GM23248 (cell line): ENCODE data around the gene CDH13. TPM values are rescaled to one million over a fixed set of nuclear protein-coding genes. Genes with fewer than 3 reads are reported as not detected.
A peak's percentile ranks its signal among the peaks of the same experiment; 100 is the strongest.

ENCODE experiments used
- DNase-seq: peaks from one replicate; pipeline ENCODE4 v3.0.0-alpha.2; 2015
- H2AFZ ChIP-seq: fragments of 200-600 bp; sonication (generic); 2 replicates; pipeline ENCODE4 v1.6.1; 2016; ENCODE audit warnings: antibody characterized with exemption
- H3F3A ChIP-seq: fragments of 200-600 bp; sonication (generic); 2 replicates; pipeline ENCODE4 v1.6.1; 2016; ENCODE audit warnings: mild to moderate bottlenecking, antibody characterized with exemption, mixed run types; ENCODE audit not compliant: insufficient read depth
- H3K27ac ChIP-seq: fragments of 200-600 bp; sonication (generic); 2 replicates; pipeline ENCODE4 v1.5.1; 2016; ENCODE audit warnings: mild to moderate bottlenecking
- H3K27me3 ChIP-seq: fragments of 200-600 bp; sonication (generic); replicated peaks from 2 replicates; pipeline ENCODE4 v1.6.1; 2016; ENCODE audit warnings: mild to moderate bottlenecking; ENCODE audit not compliant: insufficient read depth
- H3K36me3 ChIP-seq: fragments of 200-600 bp; sonication (generic); 2 replicates; pipeline ENCODE4 v1.6.1; 2016; ENCODE audit warnings: low read depth, mild to moderate bottlenecking
- H3K4me1 ChIP-seq: fragments of 200-600 bp; sonication (generic); 2 replicates; pipeline ENCODE4 v1.6.1; 2016; ENCODE audit warnings: mild to moderate bottlenecking; ENCODE audit not compliant: insufficient read depth
- H3K4me2 ChIP-seq: fragments of 200-600 bp; sonication (generic); one replicate; pipeline ENCODE4 v1.6.1; 2016; ENCODE audit warnings: mild to moderate bottlenecking; ENCODE audit not compliant: unreplicated experiment
- H3K4me3 ChIP-seq: fragments of 200-600 bp; sonication (generic); 2 replicates; pipeline ENCODE4 v1.5.1; 2016; ENCODE audit warnings: mild to moderate bottlenecking
- H3K79me2 ChIP-seq: fragments of 200-600 bp; sonication (generic); 2 replicates; pipeline ENCODE4 v1.6.1; 2016; ENCODE audit warnings: mild to moderate bottlenecking; ENCODE audit not compliant: insufficient read depth
- H3K9ac ChIP-seq: fragments of 200-600 bp; sonication (generic); 2 replicates; pipeline ENCODE4 v1.6.1; 2016; ENCODE audit warnings: mild to moderate bottlenecking
- H3K9me2 ChIP-seq: fragments of 200-600 bp; sonication (generic); 2 replicates; pipeline ENCODE4 v1.6.1; 2016; ENCODE audit warnings: mixed run types, mild to moderate bottlenecking, moderate library complexity; ENCODE audit not compliant: insufficient read depth
- H3K9me3 ChIP-seq: fragments of 200-600 bp; sonication (generic); one replicate; pipeline ENCODE4 v1.6.1; 2017; ENCODE audit warnings: low read depth
- H4K20me1 ChIP-seq: fragments of 200-600 bp; sonication (generic); 2 replicates; pipeline ENCODE4 v1.6.0; 2016; ENCODE audit not compliant: insufficient read depth
- EZH2 ChIP-seq: fragments of 200-600 bp; sonication (generic); IDR thresholded peaks from 2 replicates; pipeline ENCODE4 v1.6.1; 2018; ENCODE audit warnings: antibody characterized with exemption, mild to moderate bottlenecking; ENCODE audit not compliant: insufficient read depth, poor library complexity, severe bottlenecking
- EZH2phosphoT487 ChIP-seq: fragments of 200-600 bp; sonication (generic); IDR thresholded peaks from 2 replicates; pipeline ENCODE4 v1.6.1; 2018; ENCODE audit warnings: antibody characterized with exemption, moderate library complexity, mild to moderate bottlenecking, low read depth; ENCODE audit not compliant: insufficient read depth
- WGBS, 2 experiments: methylation state at CpG; one replicate each; pipeline ENCODE4 v1.1.6; 2015 to 2017; ENCODE audit warnings: low lambda C conversion rate in 2 of 2, low coverage in 1 of 2; ENCODE audit errors: missing lambda C conversion rate in 2 of 2; 5-methylcytosine and 5-hydroxymethylcytosine counted together
- in situ Hi-C: fragments of 300-500 bp; cut with MboI; formaldehyde crosslinking; loops from 2 replicates; pipeline ENCODE4 v1.15.0; 2020
- polyA plus RNA-seq: library from polyadenylated mRNA; unstranded; fragments of >200 nt; fragmentation: Nextera tagmentation; extraction: Ambion mirVana; gene quantifications from 2 replicates; pipeline ENCODE4 v1.2.1, GENCODE V29; 2016
- total RNA-seq: library from RNA; depleted of rRNA; stranded (reverse); fragments of >200 nt; shearing (Covaris generic); gene quantifications from 2 replicates; pipeline ENCODE4 v1.2.3, GENCODE V29; 2014

Gene CDH13
- total and polyA plus RNA-seq, 2 experiments from 2014 or later = 51.0 to 52.8 TPM

DNA sequence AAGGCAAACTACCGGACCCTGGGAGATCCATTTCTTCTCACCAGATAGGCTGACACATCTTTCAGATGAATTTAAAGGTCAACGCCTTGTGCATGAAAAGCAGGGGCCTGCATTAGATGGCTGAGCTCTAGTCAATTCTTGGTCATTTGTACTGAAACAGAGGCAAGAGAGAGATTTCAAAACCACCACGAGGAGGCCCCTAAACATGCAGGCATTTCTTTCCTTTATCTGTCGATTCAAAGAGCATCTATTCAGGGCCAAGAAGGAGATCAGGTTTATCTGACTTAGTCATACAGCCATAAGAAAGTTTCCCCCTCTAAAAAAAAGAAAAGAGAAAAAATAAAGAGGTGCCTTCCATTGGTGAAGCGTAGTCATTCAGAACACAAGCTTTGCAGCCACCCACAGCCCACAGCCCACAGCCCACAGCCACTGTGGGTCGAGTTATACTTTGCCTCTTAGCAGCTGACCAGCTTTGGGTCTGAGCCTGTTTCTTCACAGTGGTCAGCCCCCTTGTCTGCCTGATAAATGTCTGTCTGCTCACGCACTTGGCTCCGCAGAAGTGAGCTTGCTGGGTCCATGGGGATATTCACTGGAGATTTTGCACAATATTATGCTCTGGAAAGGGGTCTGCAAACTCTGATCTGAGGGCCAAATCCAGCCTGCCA, 207.5 kb downstream of the CDH13 start:
- Histone ChIP-seq H2AFZ (no peak overlapping the region), H3K9ac (no peak overlapping the region), H3K4me3 (no peak overlapping the region), H4K20me1 (no peaks in the 10 kb centered on the region), H3K4me2 (no peak overlapping the region), H3K36me3 (no peaks in the 10 kb centered on the region), H3K4me1 (peaks cover 23% of the 10 kb centered on the region), H3K79me2 (no peaks in the 10 kb centered on the region), H3K9me3 (no peaks in the 10 kb centered on the region), H3K27ac (no peak overlapping the region), H3K27me3 (no peaks in the 10 kb centered on the region), H3K9me2 (no peaks in the 10 kb centered on the region), H3F3A (peaks cover 15% of the 10 kb centered on the region)
- TF ChIP-seq EZH2 = no peak
- no peak for TF ChIP-seq EZH2phosphoT487
- in situ Hi-C loops = no loop called here
- no peak for DNase-seq
- 89 to 92% methylated on average over 8 of the region's 8 CpGs for WGBS, 2 experiments

DNA sequence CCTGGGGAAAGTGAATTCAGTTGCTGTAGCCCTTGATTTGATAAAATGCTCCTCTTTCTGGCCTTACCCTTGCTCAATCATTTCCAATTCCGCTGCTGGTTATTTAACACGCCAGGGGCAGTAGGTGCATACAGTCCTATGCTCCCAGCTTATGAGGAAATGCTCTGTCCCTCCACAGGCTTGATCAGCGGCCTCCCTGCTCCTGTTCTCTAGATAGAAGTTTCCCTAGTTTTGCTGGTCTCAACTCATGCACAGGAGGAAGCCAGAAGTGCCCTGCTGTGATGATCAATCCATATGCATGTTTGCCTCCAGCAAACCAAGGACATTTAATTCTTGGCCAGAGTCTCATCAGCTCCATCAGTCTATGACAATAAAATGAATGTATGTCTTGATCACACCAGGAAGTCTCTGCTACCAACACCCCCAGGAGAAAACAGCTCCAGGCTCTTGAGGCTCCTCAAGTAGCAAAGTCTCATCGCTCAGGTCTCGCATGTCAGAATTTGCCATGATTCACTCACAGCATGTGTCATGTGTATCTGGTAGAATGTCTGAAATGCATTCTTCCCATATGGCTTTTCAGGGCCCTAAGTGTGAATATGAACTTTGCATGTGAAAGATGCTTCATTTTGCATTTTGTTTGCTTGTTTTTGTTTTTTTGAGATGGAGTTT, 208.9 kb downstream of the CDH13 start:
- Histone ChIP-seq H2AFZ (no peak overlapping the region), H3K4me3 (no peak overlapping the region), H3K36me3 (no peaks in the 10 kb centered on the region), H3K4me2 (no peak overlapping the region), H3K27me3 (no peaks in the 10 kb centered on the region), H3K4me1 (peaks cover 23% of the 10 kb centered on the region), H3K9ac (no peak overlapping the region), H3K9me2 (no peaks in the 10 kb centered on the region), H3K27ac (no peak overlapping the region), H3K79me2 (no peaks in the 10 kb centered on the region), H3F3A (peaks cover 15% of the 10 kb centered on the region), H3K9me3 (no peaks in the 10 kb centered on the region), H4K20me1 (no peaks in the 10 kb centered on the region)
- WGBS, 2 experiments = 55 to 72% methylated on average over 5 of the region's 5 CpGs
- in situ Hi-C loops = no loop called here
- DNase-seq = peak; percentile 63
- no peak for TF ChIP-seq EZH2phosphoT487
- TF ChIP-seq EZH2 = no peak

DNA sequence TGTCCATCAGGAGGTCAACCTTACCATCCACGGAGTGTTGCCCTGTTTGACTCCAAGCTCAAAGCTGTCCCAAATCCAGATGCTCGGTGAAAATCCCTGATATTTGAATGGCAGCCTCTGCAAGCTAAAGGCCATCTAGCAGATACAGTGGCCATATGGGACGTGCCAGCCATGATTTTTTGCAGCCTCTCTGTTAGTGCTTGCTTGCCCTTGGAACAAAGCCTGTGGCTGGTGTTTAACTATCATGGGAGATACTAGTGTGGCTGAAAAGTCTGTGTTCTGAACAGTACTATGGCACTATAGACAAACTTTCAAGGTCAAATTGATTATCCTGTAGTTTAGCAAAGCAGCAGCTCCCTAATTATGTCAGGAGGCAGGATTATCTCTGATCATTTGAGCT, 214.3 kb downstream of the CDH13 start:
- H3K4me1 ChIP-seq = no peaks in the 10 kb centered on the region
- no peaks in the 10 kb centered on the region for H3K27me3 ChIP-seq
- no peaks in the 10 kb centered on the region for H3K9me2 ChIP-seq
- H3K27ac ChIP-seq = no peak overlapping the region
- H3K9me3 ChIP-seq = no peaks in the 10 kb centered on the region
- H3K79me2 ChIP-seq = no peaks in the 10 kb centered on the region
- no peaks in the 10 kb centered on the region for H3F3A ChIP-seq
- no peak for DNase-seq
- no peak overlapping the region for H3K4me3 ChIP-seq
- TF ChIP-seq EZH2phosphoT487 (no peak), EZH2 (no peak)
- in situ Hi-C loops = no loop called here
- no peak overlapping the region for H3K9ac ChIP-seq
- H3K36me3 ChIP-seq = no peaks in the 10 kb centered on the region
- H2AFZ ChIP-seq = no peak overlapping the region
- H4K20me1 ChIP-seq = no peaks in the 10 kb centered on the region
- 85 to 94% methylated on average over 3 of the region's 3 CpGs for WGBS, 2 experiments
- no peak overlapping the region for H3K4me2 ChIP-seq

DNA sequence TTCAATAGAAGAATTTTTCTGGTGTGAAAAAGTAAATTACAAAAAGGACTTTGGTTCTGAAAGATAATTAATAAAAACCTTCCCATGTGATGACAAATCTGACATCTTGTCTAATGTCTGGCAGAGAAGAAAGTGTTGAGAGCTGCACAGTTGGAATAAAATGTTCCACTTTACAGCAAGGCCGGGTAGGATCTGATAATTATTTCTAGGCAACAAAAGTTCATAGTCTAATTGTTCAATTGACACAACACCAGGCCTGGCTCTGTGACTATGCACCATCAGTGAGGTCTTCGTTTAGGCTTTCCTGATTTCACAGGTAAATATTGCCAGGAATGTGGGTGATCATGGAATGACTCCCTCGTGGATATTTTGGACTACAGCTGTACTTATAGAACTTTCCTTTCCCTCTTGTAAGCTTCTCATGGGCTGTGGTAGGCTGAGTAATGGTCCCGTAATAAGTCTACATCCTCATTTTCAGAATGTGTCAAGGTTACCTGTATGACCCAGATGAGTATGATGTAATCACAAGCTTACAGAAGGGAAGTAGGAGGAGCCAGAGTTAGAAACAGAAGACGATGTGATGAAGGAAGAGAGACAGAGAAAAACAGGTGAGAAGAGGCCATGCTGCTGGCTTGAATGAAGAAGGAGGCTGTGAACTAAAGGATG, 217.0 kb downstream of the CDH13 start:
- Histone ChIP-seq H3K9me3 (no peaks in the 10 kb centered on the region), H4K20me1 (no peaks in the 10 kb centered on the region), H3K9ac (no peak overlapping the region), H3K4me1 (0 out of 2 replicates have a peak, but pooled peaks cover 4% of the 10 kb centered on the region), H3F3A (no peaks in the 10 kb centered on the region), H3K27me3 (no peaks in the 10 kb centered on the region), H3K27ac (no peak overlapping the region), H3K36me3 (no peaks in the 10 kb centered on the region), H3K4me3 (no peak overlapping the region), H3K9me2 (no peaks in the 10 kb centered on the region), H3K79me2 (no peaks in the 10 kb centered on the region), H3K4me2 (no peak overlapping the region), H2AFZ (no peak overlapping the region)
- in situ Hi-C loops = no loop called here
- DNase-seq = no peak
- WGBS, 2 experiments = 43 to 46% methylated on average over 5 of the region's 5 CpGs
- TF ChIP-seq EZH2 (no peak), EZH2phosphoT487 (no peak)
